Neural cell (in vitro differentiated cells): ENCODE measurements around the gene PPP1R13B.

ENCODE experiments used
- CTCF ChIP-seq: fragments of 450-650 bp; IDR thresholded peaks from 2 replicates; pipeline ENCODE4 v1.5.1; 2014; ENCODE audit warnings: antibody characterized with exemption, mild to moderate bottlenecking, moderate library complexity; ENCODE audit not compliant: poor library complexity, severe bottlenecking
- EP300 ChIP-seq: fragments of 450-650 bp; conservative IDR thresholded peaks from 2 replicates; pipeline ENCODE4 v1.6.1; 2014; ENCODE audit warnings: antibody characterized with exemption, mild to moderate bottlenecking, moderate library complexity; ENCODE audit not compliant: poor library complexity, severe bottlenecking
- EZH2 ChIP-seq: fragments of 200-600, 300-800 bp; shearing (Covaris generic), sonication (generic); IDR thresholded peaks from 2 replicates; pipeline ENCODE4 v1.6.1; 2014; ENCODE audit warnings: antibody characterized with exemption, low read length, borderline replicate concordance, mild to moderate bottlenecking; ENCODE audit not compliant: insufficient read depth, poor library complexity, severe bottlenecking
- MXI1 ChIP-seq: fragments of 450-650 bp; conservative IDR thresholded peaks from 2 replicates; pipeline ENCODE4 v1.6.1; 2014; ENCODE audit warnings: antibody characterized with exemption, mild to moderate bottlenecking; ENCODE audit not compliant: poor library complexity, severe bottlenecking
- POLR2AphosphoS5 ChIP-seq: IDR thresholded peaks from 2 replicates; pipeline ENCODE4 v1.6.1; 2012
- TAF1 ChIP-seq: IDR thresholded peaks from 2 replicates; pipeline ENCODE4 v1.6.1; 2012; ENCODE audit warnings: low read depth

- TF ChIP-seq CTCF: no peak
- no peak for TF ChIP-seq EP300
- TF ChIP-seq POLR2AphosphoS5: no peak
- no peak for TF ChIP-seq EZH2
- TF ChIP-seq TAF1: no peak
- TF ChIP-seq MXI1: no peak
Measured at GRCh38 chr14:103696466-103697071, 150.8 kb downstream of the PPP1R13B start.
